Cardiac muscle cell (in vitro differentiated cells and primary cell): ENCODE measurements around the gene FTO. TPM values are rescaled to one million over a fixed set of nuclear protein-coding genes. Genes with fewer than 3 reads are reported as not detected.

Source experiments
- DNase-seq, 2 donors: peaks; one replicate each; pipeline versions ENCODE4 v3.0.0 to v3.0.0-alpha.2; 2010 to 2017; ENCODE audit warnings: low read depth in 1 of 2, low spot score in 1 of 2
- H3K27ac ChIP-seq: fragments of 200-600 bp; sonication (generic); 2 replicates; pipeline ENCODE4 v1.5.1; 2016
- H3K27me3 ChIP-seq: fragments of 200-600 bp; sonication (generic); 2 replicates; pipeline ENCODE4 v1.6.0; 2016; ENCODE audit warnings: control low read depth
- H3K36me3 ChIP-seq: fragments of 200-600 bp; sonication (generic); 2 replicates; pipeline ENCODE4 v1.5.1; 2016; ENCODE audit warnings: control low read depth
- H3K4me1 ChIP-seq: fragments of 200-600 bp; sonication (generic); 2 replicates; pipeline ENCODE4 v1.8.1; 2017; ENCODE audit warnings: low read depth, mild to moderate bottlenecking, mixed run types
- H3K4me3 ChIP-seq: fragments of 200-600 bp; sonication (generic); 2 replicates; pipeline ENCODE4 v1.5.1; 2016; ENCODE audit warnings: mild to moderate bottlenecking
- H3K9me3 ChIP-seq: fragments of 200-600 bp; sonication (generic); 2 replicates; pipeline ENCODE4 v1.5.1; 2017; ENCODE audit warnings: low read depth, mild to moderate bottlenecking, control low read depth
- CTCF ChIP-seq: IDR thresholded peaks from 2 replicates; pipeline ENCODE4 v1.5.1; 2012; ENCODE audit warnings: low read depth, mild to moderate bottlenecking, low read length
- polyA plus RNA-seq: library from polyadenylated mRNA; unstranded; fragments of >200 nt; fragmentation: Nextera tagmentation; extraction: Ambion mirVana; gene quantifications from 2 replicates; pipeline ENCODE4 v1.2.1, GENCODE V29; 2016
- total RNA-seq: library from RNA; depleted of rRNA; stranded (reverse); fragments of >200 nt; gene quantifications from 2 replicates; pipeline ENCODE4 v1.2.3, GENCODE V29; 2016

FTO gene
- total and polyA plus RNA-seq, 2 experiments from 2014 or later = 77.7 to 93.8 TPM

DNA sequence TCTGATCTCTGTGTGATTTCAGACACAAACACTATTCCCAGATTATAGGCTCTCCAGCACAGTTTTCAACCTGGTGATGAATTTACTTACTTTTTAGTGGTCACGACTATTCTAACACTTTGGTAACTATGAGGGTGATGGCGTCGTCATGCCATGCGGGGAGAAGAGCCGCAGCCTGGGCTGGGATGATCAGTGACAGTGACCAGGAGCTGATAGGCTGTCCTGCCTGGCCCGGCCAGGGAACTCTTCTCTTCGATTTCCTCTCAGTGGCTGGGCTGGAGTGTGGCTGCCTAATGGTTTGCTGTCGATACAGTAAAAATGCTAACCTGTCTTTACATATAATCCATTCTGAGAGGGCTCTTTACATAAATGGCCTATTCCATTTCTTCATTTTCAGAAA lies 469.5 kb downstream of the FTO start:
- Histone ChIP-seq H3K4me3 (no peak overlapping the region), H3K9me3 (no peaks in the 10 kb centered on the region), H3K4me1 (peaks cover 67% of the 10 kb centered on the region), H3K27ac (peak overlapping the region; percentile 61), H3K27me3 (no peaks in the 10 kb centered on the region), H3K36me3 (no peaks in the 10 kb centered on the region)
- no peak for DNase-seq
- no peak for TF ChIP-seq CTCF

DNA sequence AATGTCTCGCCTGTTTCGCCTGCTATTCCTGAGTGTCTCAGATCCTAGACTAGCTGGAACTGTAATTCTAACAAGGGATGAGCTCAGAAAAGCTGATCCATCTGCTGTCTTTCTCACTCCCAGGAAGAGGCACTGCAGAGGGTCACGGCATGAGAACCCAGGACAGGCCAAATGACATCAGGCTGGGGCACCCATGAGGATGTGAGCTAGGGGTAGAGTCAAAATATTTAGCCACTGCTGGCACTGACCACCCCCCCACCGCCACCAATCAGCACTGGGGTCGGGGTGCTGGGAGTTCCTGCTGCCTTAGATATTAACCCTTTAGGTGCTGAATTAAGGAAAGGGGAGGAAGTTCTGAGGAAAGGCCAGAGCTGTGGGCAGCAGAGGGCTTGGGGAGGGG lies 470.2 kb downstream of the FTO start:
- peak in 1 of 2 donors; percentile 17 for DNase-seq

DNA sequence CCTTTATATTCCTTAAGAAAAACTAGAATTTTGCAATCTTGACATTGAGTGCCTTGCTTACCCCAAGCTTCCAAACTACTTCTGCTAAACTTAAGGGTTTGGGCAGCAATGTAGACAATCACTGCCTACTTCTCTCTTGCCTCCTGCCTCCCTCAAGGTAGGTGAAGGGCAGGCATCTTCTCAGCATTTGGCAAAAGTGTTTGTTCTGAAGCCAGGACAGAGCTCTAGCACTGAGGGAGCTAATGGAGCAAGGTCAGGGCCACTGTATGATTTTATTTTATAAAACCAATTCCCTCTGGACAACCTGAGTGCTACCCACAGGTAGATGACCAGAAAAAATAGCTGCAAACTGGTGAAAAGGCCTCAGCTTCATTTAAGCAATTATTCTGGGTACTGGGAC lies 470.8 kb downstream of the FTO start:
- Histone ChIP-seq H3K4me1 (peaks cover 78% of the 10 kb centered on the region), H3K9me3 (no peaks in the 10 kb centered on the region), H3K27ac (peak overlapping the region; percentile 61), H3K36me3 (no peaks in the 10 kb centered on the region), H3K27me3 (no peaks in the 10 kb centered on the region), H3K4me3 (no peak overlapping the region)
- TF ChIP-seq CTCF = no peak
- DNase-seq = no peak

More for the DNA sequence above, 470.2 kb downstream of the FTO start:
- no peaks in the 10 kb centered on the region for H3K36me3 ChIP-seq
- H3K27me3 ChIP-seq = no peaks in the 10 kb centered on the region
- TF ChIP-seq CTCF = no peak
- no peak overlapping the region for H3K4me3 ChIP-seq
- H3K27ac ChIP-seq = peak overlapping the region; percentile 61
- no peaks in the 10 kb centered on the region for H3K9me3 ChIP-seq
- peaks cover 74% of the 10 kb centered on the region for H3K4me1 ChIP-seq

GRCh38 chr16:54175169-54175551 lies 471.2 kb downstream of the FTO start:
- Histone ChIP-seq H3K27ac (peak overlapping the region; percentile 61), H3K27me3 (no peaks in the 10 kb centered on the region), H3K4me1 (peaks cover 78% of the 10 kb centered on the region), H3K4me3 (no peak overlapping the region), H3K36me3 (no peaks in the 10 kb centered on the region), H3K9me3 (no peaks in the 10 kb centered on the region)
- no peak for TF ChIP-seq CTCF
- no peak for DNase-seq

GRCh38 chr16:54175552-54176375 lies 471.8 kb downstream of the FTO start:
- Histone ChIP-seq H3K36me3 (no peaks in the 10 kb centered on the region), H3K4me1 (peaks cover 78% of the 10 kb centered on the region), H3K4me3 (no peak overlapping the region), H3K9me3 (no peaks in the 10 kb centered on the region), H3K27me3 (no peaks in the 10 kb centered on the region), H3K27ac (peak overlapping the region; percentile 90)
- DNase-seq = peak in 1 of 2 donors; percentile 28
- TF ChIP-seq CTCF = no peak
